Breast epithelium (tissue), 3 donors: ENCODE measurements around the gene VEPH1.

Source experiments
- CTCF ChIP-seq, 3 donors: fragments of 450-650 bp; IDR thresholded peaks; one replicate each; pipeline ENCODE4 v1.5.1; 2016 to 2017; ENCODE audit warnings: antibody characterized with exemption in 3 of 3, mild to moderate bottlenecking in 3 of 3, moderate library complexity in 3 of 3
- POLR2A ChIP-seq: fragments of 450-650 bp; IDR thresholded peaks from one replicate; pipeline ENCODE4 v1.6.1; 2016; ENCODE audit warnings: antibody characterized with exemption, mild to moderate bottlenecking, moderate library complexity

GRCh38 chr3:157495846-157496245 is 7.4 kb downstream of the VEPH1 start:
- TF ChIP-seq CTCF (IDR thresholded peaks at IDR 0.05): no peak
- TF ChIP-seq POLR2A: no peak
